Prostate gland (tissue), 2 donors: ENCODE measurements around the gene KCTD3. TPM values are rescaled to one million over a fixed set of nuclear protein-coding genes. Genes with fewer than 3 reads are reported as not detected.

Experiments used
- DNase-seq: peaks from one replicate; pipeline ENCODE4 v3.0.0-alpha.2; 2019; ENCODE audit warnings: low spot score
- H3K27ac ChIP-seq, 2 donors: fragments of 200-600 bp; sonication (generic); 2 replicates each; pipeline ENCODE4 v1.5.1; 2017 to 2019
- H3K27me3 ChIP-seq: fragments of 200-600 bp; sonication (generic); replicated peaks from 2 replicates; pipeline ENCODE4 v1.5.1; 2019; ENCODE audit not compliant: insufficient read depth
- H3K36me3 ChIP-seq, 2 donors: fragments of 200-600 bp; sonication (generic); 1 replicate in 1 of 2; 2 replicates in 1 of 2; pipeline versions ENCODE4 v1.5.1 to v1.8.1; 2017 to 2019
- H3K4me1 ChIP-seq: fragments of 200-600 bp; sonication (generic); replicated peaks from 2 replicates; pipeline ENCODE4 v1.5.1; 2019
- H3K4me3 ChIP-seq, 2 donors: fragments of 200-600 bp; sonication (generic); 2 replicates each; pipeline ENCODE4 v1.5.1; 2017 to 2019
- H3K9me3 ChIP-seq: fragments of 200-600 bp; sonication (generic); 2 replicates; pipeline ENCODE4 v1.5.1; 2017
- POLR2A ChIP-seq: fragments of 450-650 bp; IDR thresholded peaks from one replicate; pipeline ENCODE4 v1.6.1; 2016; ENCODE audit warnings: antibody characterized with exemption, mild to moderate bottlenecking
- POLR2AphosphoS5 ChIP-seq: sonication (generic); formaldehyde crosslinking; IDR thresholded peaks from one replicate; pipeline ENCODE4 v1.6.1; 2017; ENCODE audit warnings: antibody characterized with exemption
- WGBS: methylation state at CpG from one replicate; pipeline ENCODE4 v1.1.5; 2018; 5-methylcytosine and 5-hydroxymethylcytosine counted together
- intact Hi-C: fragments of 100-400 bp; cut with DNase I; formaldehyde crosslinking; loops from one replicate; pipeline ENCODE4 v1.14.2; 2022
- small RNA-seq, 2 donors: library from RNA; depleted of rRNA; stranded (forward); fragments of <200 nt; gene quantifications; one replicate each; pipeline ENCODE3, GENCODE V24; 2016
- total RNA-seq, 2 donors: library from RNA; depleted of rRNA; stranded (reverse); fragments of >200 nt; gene quantifications; one replicate each; pipeline ENCODE4 v1.1.0, GENCODE V29; 2016
- TF ChIP-seq, protein P1 (sequence below), 4 experiments: fragments of 200-600 bp in 2 of 4; fragments of 450-650 bp in 2 of 4; sonication (generic) in 2 of 4; IDR thresholded peaks; 1 replicate in 3 of 4; 2 replicates in 1 of 4; pipeline ENCODE4 v1.5.1; 2016 to 2019; ENCODE audit warnings: antibody characterized with exemption in 4 of 4, mild to moderate bottlenecking in 2 of 4, moderate library complexity in 2 of 4

KCTD3 gene
- total RNA-seq, 2 donors from 2014 or later, result 78.3 to 95.5 TPM

DNA sequence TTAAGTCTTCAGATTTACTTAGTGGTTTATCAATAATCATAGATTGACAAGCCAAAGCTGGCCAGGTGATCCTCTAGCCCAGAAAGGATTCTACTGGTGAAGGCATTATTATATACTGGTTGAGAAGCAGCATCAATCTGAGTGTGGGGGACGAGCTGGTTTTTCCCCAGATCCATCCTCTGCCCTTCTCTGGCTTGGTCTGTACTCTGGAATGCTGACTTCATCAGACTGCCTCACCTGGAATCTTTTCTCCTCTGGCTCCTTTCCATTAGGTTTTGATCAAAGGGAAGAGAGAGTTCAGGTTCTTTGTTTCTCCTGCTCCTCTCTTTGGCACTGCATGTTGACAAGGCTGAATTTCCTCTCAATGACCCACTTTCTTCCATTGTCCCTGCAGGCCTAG is 93.9 kb downstream of the KCTD3 start:
- intact Hi-C loops, result no loop called here
- no peak for DNase-seq
- H3K4me1 ChIP-seq, result no peaks in the 10 kb centered on the region
- H3K27ac ChIP-seq, result no peak overlapping the region
- TF ChIP-seq, protein P1, sequence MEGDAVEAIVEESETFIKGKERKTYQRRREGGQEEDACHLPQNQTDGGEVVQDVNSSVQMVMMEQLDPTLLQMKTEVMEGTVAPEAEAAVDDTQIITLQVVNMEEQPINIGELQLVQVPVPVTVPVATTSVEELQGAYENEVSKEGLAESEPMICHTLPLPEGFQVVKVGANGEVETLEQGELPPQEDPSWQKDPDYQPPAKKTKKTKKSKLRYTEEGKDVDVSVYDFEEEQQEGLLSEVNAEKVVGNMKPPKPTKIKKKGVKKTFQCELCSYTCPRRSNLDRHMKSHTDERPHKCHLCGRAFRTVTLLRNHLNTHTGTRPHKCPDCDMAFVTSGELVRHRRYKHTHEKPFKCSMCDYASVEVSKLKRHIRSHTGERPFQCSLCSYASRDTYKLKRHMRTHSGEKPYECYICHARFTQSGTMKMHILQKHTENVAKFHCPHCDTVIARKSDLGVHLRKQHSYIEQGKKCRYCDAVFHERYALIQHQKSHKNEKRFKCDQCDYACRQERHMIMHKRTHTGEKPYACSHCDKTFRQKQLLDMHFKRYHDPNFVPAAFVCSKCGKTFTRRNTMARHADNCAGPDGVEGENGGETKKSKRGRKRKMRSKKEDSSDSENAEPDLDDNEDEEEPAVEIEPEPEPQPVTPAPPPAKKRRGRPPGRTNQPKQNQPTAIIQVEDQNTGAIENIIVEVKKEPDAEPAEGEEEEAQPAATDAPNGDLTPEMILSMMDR (IDR thresholded peaks at IDR 0.05), result no peak
- TF ChIP-seq POLR2A (no peak), POLR2AphosphoS5 (no peak)
- 60% methylated on average over 1 of the region's 1 CpG for WGBS
- H3K27me3 ChIP-seq, result no peaks in the 10 kb centered on the region
- no peaks in the 10 kb centered on the region for H3K9me3 ChIP-seq
- H3K4me3 ChIP-seq, result no peak overlapping the region
- no peaks in the 10 kb centered on the region for H3K36me3 ChIP-seq

DNA sequence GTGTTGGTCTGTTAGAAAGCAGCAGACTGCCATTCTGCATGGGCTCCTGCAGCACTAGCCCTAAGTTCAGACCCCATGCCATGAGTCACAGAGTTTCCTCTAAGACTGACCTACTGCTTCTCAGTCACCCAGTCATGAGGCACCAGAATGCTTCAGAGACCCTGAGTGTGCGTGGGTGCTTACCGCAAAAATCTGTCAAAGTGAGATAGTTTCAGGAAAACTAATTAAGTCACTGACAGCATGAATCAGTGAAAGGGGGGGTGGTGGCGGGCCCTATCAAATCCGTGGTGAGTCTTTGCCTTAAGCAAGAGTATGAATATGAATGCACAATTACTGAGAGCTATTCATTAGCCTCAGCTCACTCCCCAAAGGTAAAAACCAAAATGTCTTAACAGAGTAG is 98.1 kb downstream of the KCTD3 start:
- Histone ChIP-seq H3K4me1 (no peaks in the 10 kb centered on the region), H3K27ac (no peak overlapping the region), H3K36me3 (no peaks in the 10 kb centered on the region), H3K27me3 (no peaks in the 10 kb centered on the region), H3K9me3 (no peaks in the 10 kb centered on the region), H3K4me3 (no peak overlapping the region)
- TF ChIP-seq POLR2A (no peak), POLR2AphosphoS5 (no peak)
- TF ChIP-seq, protein P1 (IDR thresholded peaks at IDR 0.05), result no peak
- WGBS, result 88% methylated on average over 4 of the region's 4 CpGs
- intact Hi-C loops, result no loop called here
- no peak for DNase-seq

DNA sequence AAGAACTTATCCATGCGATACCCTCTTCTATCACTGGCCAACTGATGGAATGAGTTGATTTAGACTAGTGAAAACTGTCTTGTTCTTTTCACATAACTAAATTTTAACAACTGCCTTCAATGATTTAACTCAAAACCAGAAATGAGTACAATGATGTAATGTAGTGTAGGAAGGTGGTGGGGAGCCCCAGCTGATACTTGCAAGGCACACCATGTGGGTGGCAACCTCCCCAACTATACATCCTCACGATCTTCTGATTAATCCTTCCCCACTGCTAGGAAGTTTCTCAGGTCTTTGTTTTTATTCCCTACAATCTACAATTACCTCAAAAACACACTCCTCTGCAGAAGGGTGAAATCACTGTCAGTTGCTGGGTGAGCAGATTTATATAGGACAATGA is 100.7 kb downstream of the KCTD3 start:
- TF ChIP-seq, protein P1 (IDR thresholded peaks at IDR 0.05), result no peak
- TF ChIP-seq POLR2A (no peak), POLR2AphosphoS5 (no peak)
- DNase-seq, result no peak
- Histone ChIP-seq H3K27me3 (no peaks in the 10 kb centered on the region), H3K4me1 (no peaks in the 10 kb centered on the region), H3K4me3 (no peak overlapping the region), H3K27ac (no peak overlapping the region), H3K36me3 (no peaks in the 10 kb centered on the region), H3K9me3 (no peaks in the 10 kb centered on the region)
- intact Hi-C loops, result no loop called here
- WGBS, result 80% methylated on average over 2 of the region's 2 CpGs

DNA sequence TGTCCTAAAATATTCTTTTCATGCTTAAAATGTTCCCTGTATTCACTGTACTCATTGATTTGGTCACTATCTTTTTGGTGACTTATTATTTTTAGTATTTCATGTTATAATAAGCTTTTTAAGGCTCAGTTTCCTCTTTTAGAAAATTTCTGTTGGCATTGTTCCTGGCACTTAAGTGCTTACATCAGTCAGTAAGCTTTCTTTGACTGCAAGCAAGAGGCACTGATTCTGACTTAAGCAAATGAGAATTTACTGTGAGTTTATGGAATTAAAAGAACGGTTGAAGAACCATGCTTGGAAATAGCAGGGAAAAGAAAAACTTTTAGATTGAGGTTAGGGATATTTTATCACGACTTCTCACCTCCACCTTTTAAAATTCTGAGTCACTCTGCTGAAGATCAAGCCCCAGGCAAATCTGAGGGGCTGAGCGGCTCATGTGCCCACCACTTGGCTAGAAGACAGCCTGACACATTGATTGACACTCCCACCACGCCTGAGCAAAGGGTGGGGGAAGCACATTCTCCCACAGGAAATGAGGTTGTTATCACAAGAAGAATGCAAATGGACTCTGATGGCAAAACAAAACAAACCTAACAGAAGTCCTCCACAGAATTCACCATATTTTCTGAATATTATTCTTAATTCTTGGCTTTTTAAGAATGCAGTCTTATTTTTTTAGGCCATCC is 102.8 kb downstream of the KCTD3 start:
- intact Hi-C loops, result no loop called here
- Histone ChIP-seq H3K4me1 (no peaks in the 10 kb centered on the region), H3K9me3 (no peaks in the 10 kb centered on the region), H3K27me3 (no peaks in the 10 kb centered on the region), H3K4me3 (no peak overlapping the region), H3K36me3 (no peaks in the 10 kb centered on the region), H3K27ac (no peak overlapping the region)
- 38% methylated on average over 4 of the region's 4 CpGs for WGBS
- TF ChIP-seq POLR2A (no peak), POLR2AphosphoS5 (no peak)
- TF ChIP-seq, protein P1 (IDR thresholded peaks at IDR 0.05), result no peak
- no peak for DNase-seq

Small RNA genes within 50 kb of the gene (small RNA-seq; reads per million reads assigned to genes)
- gene RF00108, result 0 reads per million in 2 donors
